ENCODE results near the gene ABCD3. TPM values are rescaled to one million over a fixed set of nuclear protein-coding genes. Genes with fewer than 3 reads are reported as not detected.
"Not testable (repeated sequence)": the region's sequence is repeated elsewhere in the genome, so short reads cannot be mapped to it uniquely, and the experiment has no call there.

The ABCD3 gene
- total RNA-seq, result 36.3 TPM
- long read RNA-seq, partial matches to known transcripts, result 4 of 9 reads
- long read RNA-seq, other reads (novel, unspliced or antisense), result 2 of 9 reads

- DNase-seq (ENCODE audit: low spot score), result peak; percentile 99
Observed at GRCh38 chr1:94417978-94418663, at the start of gene ABCD3. Gene ABCD3 (plus strand): TSS chr1:94418389. CDS start chr1:94418479, 90 bp downstream.

GRCh38 chr1:94372771-94373170 lies 45.4 kb upstream of the ABCD3 start:
- not testable (repeated sequence) for DNase-seq (ENCODE audit: low spot score)

- not testable (repeated sequence) for DNase-seq (ENCODE audit: low spot score)
Observed at GRCh38 chr1:94373311-94373710, 44.9 kb upstream of the ABCD3 start.

GRCh38 chr1:94375666-94376065 lies 42.5 kb upstream of the ABCD3 start:
- DNase-seq (ENCODE audit: low spot score), result not testable (repeated sequence)

- DNase-seq (ENCODE audit: low spot score), result not testable (repeated sequence)
Observed at GRCh38 chr1:94378493-94378892, 39.7 kb upstream of the ABCD3 start.

GRCh38 chr1:94379615-94380014 lies 38.6 kb upstream of the ABCD3 start:
- DNase-seq (ENCODE audit: low spot score), result no peak

GRCh38 chr1:94382201-94382600 lies 36.0 kb upstream of the ABCD3 start:
- no peak for DNase-seq (ENCODE audit: low spot score)

GRCh38 chr1:94383966-94384408 lies 34.2 kb upstream of the ABCD3 start:
- DNase-seq (ENCODE audit: low spot score), result no peak

GRCh38 chr1:94384485-94385265 lies 33.5 kb upstream of the ABCD3 start:
- DNase-seq (ENCODE audit: low spot score), result no peak

GRCh38 chr1:94385308-94385929 lies 32.8 kb upstream of the ABCD3 start:
- DNase-seq (ENCODE audit: low spot score), result no peak

- DNase-seq (ENCODE audit: low spot score), result no peak
Observed at GRCh38 chr1:94389298-94389697, 28.9 kb upstream of the ABCD3 start.

GRCh38 chr1:94394247-94394646 lies 23.9 kb upstream of the ABCD3 start:
- DNase-seq (ENCODE audit: low spot score), result no peak

- no peak for DNase-seq (ENCODE audit: low spot score)
Observed at GRCh38 chr1:94395231-94395630, 23.0 kb upstream of the ABCD3 start.

GRCh38 chr1:94395748-94396309 lies 22.4 kb upstream of the ABCD3 start:
- DNase-seq (ENCODE audit: low spot score), result no peak

- DNase-seq (ENCODE audit: low spot score), result no peak
Observed at GRCh38 chr1:94396356-94397010, 21.7 kb upstream of the ABCD3 start.

- DNase-seq (ENCODE audit: low spot score), result no peak
Observed at GRCh38 chr1:94398356-94398755, 19.8 kb upstream of the ABCD3 start.

- no peak for DNase-seq (ENCODE audit: low spot score)
Observed at GRCh38 chr1:94399453-94399852, 18.7 kb upstream of the ABCD3 start.

- DNase-seq (ENCODE audit: low spot score), result no peak
Observed at GRCh38 chr1:94401206-94401605, 17.0 kb upstream of the ABCD3 start.

GRCh38 chr1:94406446-94406845 lies 11.7 kb upstream of the ABCD3 start:
- DNase-seq (ENCODE audit: low spot score), result no peak

- DNase-seq (ENCODE audit: low spot score), result no peak
Observed at GRCh38 chr1:94408104-94408830, 9.9 kb upstream of the ABCD3 start.

Measured in mesenteric fat pad (tissue), 1 donor.